22Rv1 (cell line): ENCODE data around the gene FUS.
"Not testable (repeated sequence)": the region's sequence is repeated elsewhere in the genome, so short reads cannot be mapped to it uniquely, and the experiment has no call there.

Experiments used
- H3K27ac ChIP-seq: fragments of 450-650 bp; 2 replicates; pipeline ENCODE4 v1.5.1; 2017
- ZFX ChIP-seq: fragments of 450-650 bp; IDR thresholded peaks from 2 replicates; pipeline ENCODE4 v1.6.1; 2017; ENCODE audit warnings: antibody characterized with exemption, borderline replicate concordance
- TF ChIP-seq, protein P1 (sequence below): fragments of 450-650 bp; IDR thresholded peaks from 2 replicates; pipeline ENCODE4 v1.5.1; 2017; ENCODE audit warnings: mild to moderate bottlenecking

The FUS gene

DNA sequence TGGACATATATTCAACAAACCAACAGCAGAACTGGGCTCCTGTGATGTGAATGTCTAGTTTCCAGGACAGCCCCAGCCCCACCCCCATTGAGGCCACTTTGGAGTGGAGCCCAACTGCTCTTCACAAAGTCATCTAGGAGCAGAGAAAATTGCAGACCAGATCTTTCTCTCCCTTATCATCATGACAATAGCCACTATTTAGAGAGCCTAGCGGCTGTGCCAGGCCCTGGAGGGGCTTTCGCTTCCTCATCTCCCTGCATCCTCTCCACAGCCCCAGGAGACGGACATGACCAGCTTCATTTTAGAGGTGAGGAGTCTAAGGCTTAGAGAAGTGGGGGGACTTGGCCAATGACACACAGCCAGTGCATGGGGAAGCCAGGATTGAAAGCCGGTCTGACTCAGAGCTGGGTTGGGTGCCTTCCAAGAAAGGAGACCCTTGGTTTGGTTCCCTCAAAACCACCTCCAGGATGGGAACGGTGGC lies 45.8 kb upstream of the FUS start:
- H3K27ac ChIP-seq = no peak overlapping the region; the same call in 1 of the 2 replicates
- TF ChIP-seq, protein P1, sequence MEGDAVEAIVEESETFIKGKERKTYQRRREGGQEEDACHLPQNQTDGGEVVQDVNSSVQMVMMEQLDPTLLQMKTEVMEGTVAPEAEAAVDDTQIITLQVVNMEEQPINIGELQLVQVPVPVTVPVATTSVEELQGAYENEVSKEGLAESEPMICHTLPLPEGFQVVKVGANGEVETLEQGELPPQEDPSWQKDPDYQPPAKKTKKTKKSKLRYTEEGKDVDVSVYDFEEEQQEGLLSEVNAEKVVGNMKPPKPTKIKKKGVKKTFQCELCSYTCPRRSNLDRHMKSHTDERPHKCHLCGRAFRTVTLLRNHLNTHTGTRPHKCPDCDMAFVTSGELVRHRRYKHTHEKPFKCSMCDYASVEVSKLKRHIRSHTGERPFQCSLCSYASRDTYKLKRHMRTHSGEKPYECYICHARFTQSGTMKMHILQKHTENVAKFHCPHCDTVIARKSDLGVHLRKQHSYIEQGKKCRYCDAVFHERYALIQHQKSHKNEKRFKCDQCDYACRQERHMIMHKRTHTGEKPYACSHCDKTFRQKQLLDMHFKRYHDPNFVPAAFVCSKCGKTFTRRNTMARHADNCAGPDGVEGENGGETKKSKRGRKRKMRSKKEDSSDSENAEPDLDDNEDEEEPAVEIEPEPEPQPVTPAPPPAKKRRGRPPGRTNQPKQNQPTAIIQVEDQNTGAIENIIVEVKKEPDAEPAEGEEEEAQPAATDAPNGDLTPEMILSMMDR = no peak
- no peak for TF ChIP-seq ZFX

DNA sequence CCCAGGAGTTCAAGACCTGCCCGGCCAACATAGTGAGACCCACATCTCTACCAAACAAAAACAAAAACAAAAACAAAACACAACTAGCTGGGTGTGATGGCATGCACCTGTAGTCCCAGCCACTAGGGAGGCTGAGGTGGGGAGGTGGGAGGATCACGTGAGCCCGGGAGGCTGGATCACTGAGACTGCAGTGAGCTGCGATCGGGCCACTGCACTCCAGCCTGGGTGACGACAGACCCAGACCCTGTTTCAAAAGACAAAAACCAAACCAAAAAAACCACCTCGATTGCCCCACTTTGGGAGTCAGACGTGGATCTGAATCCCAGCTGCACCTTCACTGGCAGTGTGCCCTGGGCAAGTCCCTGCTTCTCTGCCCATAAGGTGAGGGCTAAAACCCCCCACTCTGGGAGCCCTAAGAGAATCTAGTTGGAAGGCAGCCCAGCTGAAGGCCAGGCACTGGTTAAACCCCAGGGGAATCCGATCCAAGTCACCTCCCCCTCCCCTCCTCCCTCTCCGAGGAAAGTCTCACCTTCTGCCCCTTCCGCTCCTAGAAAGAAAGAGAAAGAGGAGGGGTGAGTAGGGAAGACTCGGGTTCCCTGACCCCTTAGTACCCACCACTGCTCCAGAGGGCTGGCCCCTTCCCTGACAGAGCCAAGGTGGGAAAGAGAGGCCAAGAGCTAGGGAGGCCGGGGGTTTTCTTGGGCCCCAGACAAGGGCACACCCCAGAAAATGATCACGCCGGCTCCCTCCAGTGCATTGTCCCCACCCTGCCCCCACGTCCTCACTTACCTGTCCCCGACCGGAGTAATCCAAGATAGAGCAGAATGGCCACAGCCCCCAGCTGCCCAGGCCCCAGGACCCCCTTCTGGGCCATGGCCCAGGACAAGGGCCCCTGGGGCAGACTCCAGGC lies 45.1 kb upstream of the FUS start:
- H3K27ac ChIP-seq = peak overlapping the region; percentile 42
- TF ChIP-seq, protein P1 = no peak
- TF ChIP-seq ZFX = no peak

DNA sequence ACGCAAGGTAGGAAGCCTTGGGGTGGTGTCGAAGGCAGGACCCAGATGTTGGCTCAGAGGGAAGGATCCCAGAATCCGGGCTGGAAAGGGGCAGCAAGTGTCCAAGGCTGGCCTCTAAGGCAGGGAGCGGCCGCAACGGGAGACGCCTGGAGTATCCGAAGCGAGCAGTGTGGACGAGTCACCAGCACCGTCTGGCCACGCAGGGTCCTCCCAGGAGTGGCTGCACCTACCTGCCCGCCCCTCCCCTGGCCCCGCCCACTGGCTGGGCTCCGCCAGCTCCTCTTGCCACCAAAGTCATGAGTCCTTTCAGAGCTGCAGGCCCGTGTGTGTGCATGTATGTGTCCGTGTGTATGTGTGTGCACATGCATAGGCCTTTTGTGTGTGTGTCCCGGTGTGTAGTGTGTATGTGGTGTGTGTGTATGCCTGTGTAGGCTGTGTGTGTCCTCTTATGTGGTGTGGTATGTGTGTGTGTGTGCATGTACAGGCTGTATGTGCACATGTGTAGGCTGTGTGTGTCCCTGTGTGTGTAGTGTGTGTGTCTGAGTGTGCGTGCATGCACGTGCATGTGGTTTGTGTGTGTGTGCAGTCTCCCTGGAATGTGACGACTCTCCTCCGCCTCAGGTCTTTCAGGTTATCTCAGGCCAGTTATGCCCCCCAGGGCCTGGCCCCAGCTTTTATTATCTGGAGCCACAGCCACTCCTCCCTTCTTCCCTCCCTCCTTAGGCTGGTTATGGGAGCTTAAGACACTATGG lies 44.2 kb upstream of the FUS start, which contains the start of gene PRSS8:
PRSS8 (minus strand) TSS at position 193 of the 752 bp plus-strand sequence. CDS start 229 bp downstream, outside the sequence.
- H3K27ac ChIP-seq = peak within 1 kb of the TSS; percentile 42

DNA sequence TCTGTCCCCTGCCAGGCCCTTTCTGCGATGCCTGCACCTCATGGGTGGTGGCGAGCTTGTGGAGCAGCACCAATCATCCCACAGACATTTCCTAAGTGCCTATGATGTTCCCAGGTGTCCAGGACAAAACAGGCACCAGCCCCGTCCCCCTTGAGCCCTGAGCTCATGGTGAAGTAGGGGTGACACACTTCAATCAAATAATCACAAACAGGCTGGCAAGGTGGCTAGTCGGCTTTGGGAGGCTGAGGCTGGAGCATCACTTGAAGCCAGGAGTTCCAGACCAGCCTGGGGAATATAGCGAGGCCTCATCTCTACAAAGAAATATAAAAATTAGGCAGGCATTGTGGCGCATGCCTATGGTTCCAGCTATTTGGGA lies 43.7 kb upstream of the FUS start:
- TF ChIP-seq, protein P1 = no peak
- no peak for TF ChIP-seq ZFX

More for the DNA sequence above, 44.2 kb upstream of the FUS start, which contains the start of gene PRSS8:
- TF ChIP-seq, protein P1 = no peak
- no peak for TF ChIP-seq ZFX

DNA sequence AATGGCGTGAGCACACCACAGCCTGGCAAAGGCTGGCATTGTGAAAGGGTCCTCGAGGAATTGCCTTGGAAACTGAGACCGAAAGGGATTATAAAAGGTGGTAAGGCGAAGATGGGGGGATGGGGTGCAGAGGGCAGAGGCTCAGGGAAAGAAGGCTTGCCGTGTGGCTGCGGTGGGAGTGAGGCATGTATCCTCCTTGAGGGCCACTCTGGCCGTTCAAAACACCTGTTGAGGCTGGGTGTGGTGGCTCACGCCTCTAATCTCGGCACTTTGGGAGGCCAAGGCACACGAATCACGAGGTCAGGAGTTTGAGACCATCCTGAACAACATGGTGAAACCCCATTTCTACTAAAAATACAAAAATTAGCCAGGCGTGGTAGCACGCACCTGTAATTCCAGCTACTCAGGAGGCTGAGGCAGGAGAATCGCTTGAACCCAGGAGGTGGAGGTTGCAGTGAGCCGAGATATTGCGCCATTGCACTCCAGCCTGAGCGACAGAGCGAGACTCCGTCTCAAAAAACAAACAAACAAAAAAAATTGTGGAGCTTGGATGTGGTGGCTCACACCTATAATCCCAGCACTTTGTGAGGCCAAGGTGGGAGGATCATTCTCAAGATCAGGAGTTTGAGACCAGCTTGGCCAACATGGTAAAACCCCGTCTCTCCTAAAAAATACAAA lies 43.0 kb upstream of the FUS start:
- not testable (repeated sequence) for H3K27ac ChIP-seq

More for the DNA sequence above, 43.7 kb upstream of the FUS start:
- H3K27ac ChIP-seq = peak overlapping the region; percentile 42; the same call in 1 of the 2 replicates

DNA sequence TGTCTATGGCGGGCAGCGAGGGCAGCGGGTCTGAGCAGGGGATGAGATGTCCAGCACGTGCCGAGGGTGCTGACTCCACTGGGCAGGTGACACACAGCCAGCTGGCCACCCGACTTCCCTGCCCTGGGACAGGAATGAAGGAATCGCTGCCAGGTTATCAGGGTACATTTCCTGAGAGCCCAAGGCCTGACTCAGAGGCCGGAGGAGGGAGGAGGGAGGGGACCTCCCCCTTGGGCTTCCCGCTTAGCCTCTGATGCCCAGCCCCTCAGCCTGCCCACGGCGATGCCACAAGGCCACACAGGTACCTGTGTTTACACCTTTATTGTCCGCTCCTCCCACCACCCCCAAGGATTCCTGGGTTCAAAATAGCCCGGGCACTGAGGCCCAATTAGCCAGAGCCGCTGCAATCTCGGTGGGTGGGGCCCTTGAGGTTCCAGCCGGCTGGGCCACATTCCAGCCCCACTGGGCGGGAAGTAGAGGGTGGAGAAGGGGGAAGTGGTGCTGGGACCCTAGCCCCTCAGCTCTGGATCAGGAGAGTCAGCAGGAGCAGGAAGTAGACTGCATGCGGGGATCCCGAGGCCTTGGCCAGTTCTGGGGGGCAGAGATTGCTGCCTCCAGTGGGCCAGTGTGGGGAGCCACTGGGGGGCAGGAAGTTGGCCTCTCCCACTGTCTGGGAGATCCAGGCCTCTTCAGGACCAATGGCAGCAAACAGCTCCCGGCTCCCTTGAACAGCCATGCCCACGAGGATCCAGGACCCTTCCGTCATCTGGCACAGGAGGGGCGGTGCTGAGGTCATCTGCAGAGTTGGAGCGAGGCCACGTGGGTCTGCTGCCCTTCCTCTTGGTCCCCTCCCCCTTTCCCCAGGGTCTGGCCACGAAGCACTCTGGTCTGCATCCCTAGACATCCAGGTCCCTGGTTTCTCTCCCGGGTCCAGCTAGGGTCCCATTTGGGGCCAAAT lies 41.0 kb upstream of the FUS start:
- H3K27ac ChIP-seq = no peak overlapping the region
- TF ChIP-seq, protein P1 = no peak
- TF ChIP-seq ZFX = no peak

DNA sequence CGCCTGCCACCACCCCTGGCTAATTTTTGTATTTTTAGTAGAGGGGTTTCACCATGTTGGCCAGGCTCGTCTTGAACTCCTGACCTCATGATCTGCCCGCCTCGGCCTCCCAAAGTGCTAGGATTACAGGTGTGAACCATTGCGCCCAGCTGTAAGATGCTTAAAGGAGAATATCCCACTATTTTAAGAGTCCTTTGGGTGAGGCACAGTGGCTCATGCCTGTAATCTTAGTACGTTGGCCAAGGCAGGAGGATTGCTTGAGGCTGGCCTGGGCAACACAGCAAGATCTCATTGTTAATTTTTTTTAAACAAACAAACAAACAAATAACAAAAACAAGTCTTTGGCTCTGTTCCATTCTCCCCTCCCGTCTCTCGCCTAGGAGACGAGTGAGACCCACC lies 38.9 kb upstream of the FUS start:
- H3K27ac ChIP-seq = peak overlapping the region; percentile 81
